MV-4-11 (cell line): ENCODE results near the gene MAG.
"Not testable (repeated sequence)": the region's sequence is repeated elsewhere in the genome, so short reads cannot be mapped to it uniquely, and the experiment has no call there.

Source experiments
- DNase-seq: peaks from one replicate; lab custom pipeline; 2025; lab: John Stamatoyannopoulos, UW

Gene MAG

DNA sequence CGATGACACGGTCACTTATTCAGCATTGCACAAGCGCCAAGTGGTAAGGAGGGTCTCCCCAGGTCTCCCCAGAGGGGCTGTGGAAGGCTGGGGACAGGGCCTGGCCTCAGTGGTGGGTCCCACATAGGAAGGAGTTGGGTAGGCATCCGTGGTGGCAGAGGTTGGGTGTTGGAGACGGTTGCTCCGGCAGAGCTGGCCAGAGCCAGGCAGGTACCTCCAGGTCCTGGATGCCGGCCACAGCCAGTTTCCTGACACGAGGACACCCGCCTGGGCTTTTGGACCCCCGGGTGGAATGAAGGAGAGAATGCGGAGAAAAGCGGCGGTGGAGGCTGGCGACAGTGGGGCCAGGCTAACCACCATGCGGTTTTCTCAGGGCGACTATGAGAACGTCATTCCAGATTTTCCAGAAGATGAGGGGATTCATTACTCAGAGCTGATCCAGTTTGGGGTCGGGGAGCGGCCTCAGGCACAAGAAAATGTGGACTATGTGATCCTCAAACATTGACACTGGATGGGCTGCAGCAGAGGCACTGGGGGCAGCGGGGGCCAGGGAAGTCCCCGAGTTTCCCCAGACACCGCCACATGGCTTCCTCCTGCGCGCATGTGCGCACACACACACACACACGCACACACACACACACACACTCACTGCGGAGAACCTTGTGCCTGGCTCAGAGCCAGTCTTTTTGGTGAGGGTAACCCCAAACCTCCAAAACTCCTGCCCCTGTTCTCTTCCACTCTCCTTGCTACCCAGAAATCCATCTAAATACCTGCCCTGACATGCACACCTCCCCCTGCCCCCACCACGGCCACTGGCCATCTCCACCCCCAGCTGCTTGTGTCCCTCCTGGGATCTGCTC, 54.5 kb downstream of the MAG start:
- peak; percentile 15 for DNase-seq

DNA sequence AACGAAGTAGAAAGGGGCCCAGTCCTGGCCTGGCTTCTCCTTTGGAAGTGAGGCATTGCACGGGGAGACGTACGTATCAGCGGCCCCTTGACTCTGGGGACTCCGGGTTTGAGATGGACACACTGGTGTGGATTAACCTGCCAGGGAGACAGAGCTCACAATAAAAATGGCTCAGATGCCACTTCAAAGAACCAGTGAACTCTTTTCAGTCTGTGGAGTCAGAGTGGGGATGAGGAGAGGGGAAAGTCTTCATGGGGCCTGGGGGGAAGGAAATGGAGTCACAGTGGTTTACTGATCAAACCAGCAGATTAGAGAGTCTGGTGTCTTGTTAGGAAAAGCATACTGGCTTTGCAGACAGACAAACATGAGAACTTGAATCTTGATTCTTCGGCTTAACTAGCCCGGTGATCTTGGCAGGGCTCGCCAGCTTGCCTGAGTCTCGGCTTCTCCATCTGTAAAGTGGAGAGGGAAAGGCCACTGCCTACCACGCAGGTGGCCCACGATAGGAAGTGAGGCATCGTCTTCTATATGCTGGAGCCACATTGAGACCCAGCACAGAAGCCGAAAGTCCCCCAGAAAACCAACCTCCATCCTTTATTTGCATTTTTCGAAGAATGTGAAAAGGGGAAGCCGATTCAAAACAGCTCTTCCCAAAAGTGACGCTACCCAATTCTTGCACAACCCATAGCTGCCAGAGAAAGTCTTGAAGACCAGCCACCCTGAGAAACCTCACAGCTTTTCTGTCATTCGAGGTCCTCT, 55.4 kb downstream of the MAG start, which contains the start of gene FFAR1:
Gene FFAR1, plus strand, starts transcription at position 732 of the 759 bp plus-strand sequence. CDS start 3,650 bp downstream, outside the sequence.
- DNase-seq, result peak; percentile 94

DNA sequence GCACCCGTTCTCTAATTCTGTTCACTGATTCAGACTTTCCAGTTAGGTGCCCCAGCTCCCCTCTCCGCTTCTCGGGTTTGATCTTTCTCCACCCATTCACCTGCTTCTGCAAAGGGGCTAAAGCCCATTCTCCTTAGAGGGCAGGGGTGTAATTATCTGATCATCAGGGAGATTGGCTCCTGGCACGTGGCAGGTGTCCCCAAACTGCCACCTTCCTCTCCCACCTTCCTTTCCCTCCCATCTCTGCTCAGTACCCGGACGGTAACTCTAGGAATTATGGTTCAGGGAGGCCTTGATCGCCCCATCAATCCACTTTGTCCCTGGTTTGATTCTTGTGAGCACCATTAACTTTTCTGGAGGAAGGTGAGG, 56.0 kb downstream of the MAG start:
- DNase-seq, result no peak

DNA sequence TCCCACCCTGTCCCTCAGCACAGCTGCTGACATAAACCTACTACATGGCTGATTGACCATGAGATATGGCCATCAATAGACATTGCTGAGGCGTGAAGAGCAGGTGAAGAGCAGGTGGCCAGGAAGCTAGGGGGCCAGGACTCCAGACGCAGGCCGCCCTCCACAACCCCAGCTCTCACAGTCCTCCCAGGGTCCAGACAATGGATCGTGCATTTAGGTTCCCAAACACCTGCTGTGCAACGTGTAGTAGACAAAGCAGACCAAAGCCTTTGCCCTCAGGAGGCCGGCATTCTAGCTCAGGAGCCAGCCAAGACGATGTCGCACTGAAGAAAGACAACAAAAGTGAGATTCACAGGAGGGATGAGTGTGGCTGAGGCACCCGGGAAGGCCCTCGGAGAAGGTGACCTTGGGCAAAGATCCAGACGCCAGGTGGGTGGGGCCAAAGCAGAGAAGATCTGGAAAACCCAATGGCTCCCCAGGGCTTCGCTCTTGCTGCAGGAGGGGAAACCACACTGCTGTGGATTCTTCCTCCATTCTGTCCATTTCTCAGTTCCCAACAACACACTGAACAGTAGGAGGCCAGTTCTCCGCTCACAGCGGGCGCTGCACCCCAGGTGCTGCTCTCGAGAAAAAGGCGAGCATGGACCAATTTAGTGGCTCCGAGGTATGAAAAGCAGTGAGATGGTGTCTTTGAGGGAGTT, 57.1 kb downstream of the MAG start:
- no peak for DNase-seq

DNA sequence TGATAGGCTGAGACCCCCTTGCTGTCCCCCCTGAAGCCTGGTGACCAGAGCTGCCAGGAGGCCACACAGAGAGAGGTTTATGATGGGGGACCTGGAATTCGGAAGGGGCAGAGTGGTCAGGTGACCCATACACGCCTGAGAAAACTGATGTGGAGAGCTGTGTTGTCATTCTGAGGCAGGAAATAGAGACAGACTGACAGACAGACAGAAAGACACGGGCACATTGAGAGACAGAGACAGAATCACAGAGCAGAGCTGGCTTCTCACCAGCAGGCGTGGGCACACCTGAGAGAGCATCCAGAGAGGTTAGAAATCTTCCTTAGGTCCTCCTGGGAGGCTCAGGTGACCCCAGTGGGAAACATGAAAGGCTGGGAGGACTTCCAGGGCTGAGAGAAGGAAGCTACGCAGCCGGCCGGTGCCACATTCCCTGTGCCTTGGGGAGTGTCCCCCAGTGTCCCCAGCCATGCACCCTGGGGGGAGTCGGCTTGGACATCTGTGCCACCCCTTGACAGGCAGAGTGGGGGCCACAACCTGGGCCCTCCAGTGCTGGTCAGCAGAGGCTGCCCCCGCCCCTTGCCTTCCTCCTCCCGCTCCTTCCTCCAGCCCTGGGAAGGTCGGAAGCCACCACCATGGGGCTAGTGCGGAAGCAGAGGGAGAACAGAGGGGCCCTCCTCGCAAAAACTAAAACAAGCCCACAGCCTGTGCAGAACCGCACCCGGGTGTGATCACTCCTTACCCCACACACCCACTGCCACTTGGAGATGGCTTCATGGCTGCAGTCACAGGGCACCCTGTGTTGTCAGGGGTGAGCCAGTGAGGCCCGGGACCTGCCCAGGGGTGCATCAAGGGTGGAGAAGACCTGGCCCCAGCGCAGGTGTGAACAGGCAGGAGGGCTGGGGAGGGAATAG, 57.9 kb downstream of the MAG start:
- DNase-seq, result no peak

DNA sequence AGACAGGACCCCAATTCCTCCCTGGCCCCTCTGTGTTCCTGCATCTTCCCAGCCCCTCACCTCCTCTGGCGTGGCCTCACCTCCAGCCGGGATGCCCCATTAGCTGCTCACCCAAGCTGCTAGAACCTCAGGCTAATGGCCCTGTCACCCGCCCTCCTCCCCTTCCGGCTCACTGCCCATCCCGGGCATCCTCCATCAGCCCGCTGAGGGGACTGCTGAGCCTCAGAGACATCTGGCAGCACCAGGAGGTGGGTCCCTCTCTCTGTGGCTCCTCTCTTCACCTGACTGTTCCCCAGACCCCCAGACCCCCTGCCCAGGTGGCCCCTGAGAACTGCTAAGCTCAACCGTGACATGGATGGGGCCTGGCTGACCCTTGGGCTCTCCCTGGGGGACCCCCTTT, 58.6 kb downstream of the MAG start:
- DNase-seq, result no peak

DNA sequence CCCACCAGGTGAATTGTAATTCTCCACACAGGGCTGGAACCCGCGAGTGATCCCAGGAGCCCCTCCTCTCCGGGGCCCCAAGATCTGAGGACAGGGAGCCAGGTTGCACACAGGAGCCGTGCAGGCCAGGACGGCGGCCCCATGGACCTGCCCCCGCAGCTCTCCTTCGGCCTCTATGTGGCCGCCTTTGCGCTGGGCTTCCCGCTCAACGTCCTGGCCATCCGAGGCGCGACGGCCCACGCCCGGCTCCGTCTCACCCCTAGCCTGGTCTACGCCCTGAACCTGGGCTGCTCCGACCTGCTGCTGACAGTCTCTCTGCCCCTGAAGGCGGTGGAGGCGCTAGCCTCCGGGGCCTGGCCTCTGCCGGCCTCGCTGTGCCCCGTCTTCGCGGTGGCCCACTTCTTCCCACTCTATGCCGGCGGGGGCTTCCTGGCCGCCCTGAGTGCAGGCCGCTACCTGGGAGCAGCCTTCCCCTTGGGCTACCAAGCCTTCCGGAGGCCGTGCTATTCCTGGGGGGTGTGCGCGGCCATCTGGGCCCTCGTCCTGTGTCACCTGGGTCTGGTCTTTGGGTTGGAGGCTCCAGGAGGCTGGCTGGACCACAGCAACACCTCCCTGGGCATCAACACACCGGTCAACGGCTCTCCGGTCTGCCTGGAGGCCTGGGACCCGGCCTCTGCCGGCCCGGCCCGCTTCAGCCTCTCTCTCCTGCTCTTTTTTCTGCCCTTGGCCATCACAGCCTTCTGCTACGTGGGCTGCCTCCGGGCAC, 59.6 kb downstream of the MAG start:
- DNase-seq, result no peak

DNA sequence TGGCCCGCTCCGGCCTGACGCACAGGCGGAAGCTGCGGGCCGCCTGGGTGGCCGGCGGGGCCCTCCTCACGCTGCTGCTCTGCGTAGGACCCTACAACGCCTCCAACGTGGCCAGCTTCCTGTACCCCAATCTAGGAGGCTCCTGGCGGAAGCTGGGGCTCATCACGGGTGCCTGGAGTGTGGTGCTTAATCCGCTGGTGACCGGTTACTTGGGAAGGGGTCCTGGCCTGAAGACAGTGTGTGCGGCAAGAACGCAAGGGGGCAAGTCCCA, 60.2 kb downstream of the MAG start:
- no peak for DNase-seq

DNA sequence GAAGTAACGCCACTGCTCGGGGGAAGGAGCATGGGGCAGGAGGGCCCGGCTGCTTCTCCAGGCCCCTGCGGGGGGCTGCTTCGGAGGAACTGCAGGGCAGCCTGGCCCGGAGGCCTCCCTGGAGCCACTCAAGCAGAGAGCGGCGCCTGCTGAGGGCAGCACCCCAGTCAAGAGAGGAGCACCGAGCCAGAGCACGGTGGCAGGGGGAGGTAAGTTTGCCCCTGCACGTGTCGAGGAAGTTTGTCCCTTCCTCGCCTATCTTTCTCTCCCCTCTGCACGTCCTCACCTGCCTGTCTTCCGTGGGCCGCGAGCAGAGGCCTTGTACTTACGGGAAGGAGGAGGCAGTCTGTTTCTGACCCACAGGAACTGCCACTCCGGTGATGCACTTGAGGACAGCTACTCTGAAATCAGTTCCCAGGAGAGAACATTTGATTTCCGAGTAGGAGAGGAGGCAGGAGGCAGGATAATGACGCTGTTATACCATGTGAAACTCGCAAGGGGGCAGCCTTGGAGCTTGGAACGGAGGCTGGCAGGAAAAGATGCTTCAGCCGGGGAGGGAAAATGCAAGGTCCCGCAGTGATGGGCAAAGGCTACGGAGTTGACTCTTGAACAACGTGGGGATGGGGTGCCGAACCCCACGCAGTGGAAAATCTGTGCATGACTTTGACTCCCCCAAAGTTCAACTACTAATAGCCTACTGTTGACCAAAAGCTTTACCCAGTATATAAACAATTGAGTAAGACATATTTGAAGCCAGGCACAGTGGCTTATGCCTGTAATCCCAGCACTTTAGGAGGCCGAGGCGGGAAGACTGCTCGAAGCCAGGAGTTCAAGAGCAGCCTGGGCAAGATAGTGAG, 60.7 kb downstream of the MAG start:
- peak; percentile 67 for DNase-seq

DNA sequence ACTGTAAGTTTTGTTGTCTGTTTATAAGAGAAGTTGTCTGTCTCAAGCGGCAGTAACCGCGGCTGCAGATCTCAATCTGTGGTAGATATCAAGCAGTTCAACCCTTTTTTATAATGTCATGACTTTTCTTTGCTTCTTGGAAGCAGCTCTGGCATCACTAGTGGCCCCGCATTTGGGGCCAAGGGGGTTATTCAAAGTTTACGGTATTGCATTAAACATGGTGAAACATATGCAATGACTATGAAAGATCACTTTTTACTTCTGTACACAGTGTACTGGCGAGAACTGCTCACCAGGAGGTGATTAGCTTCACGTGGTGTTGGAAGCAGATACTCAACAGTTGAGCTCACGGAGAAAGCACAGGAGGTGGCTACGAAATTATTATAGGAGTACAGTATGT, 61.7 kb downstream of the MAG start:
- peak; percentile 30 for DNase-seq

DNA sequence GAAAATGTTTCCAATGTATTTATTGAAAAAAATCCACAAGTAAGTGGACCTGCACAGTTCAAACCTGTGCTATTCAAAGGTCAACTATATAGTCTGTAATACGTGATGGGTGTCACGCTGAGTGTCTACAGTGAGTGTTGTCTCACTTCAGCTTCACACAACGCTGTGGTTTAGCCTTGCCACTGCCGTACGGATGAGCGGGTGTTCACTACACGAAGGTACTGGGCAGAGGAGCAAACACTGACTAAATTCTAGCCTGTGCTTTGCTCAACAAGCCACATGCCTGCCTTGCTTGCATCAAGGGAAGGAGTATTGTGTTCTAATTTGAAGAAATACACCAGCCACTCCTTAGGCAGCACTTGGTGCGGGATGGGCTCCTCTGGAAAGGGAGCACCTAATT, 62.9 kb downstream of the MAG start:
- no peak for DNase-seq

DNA sequence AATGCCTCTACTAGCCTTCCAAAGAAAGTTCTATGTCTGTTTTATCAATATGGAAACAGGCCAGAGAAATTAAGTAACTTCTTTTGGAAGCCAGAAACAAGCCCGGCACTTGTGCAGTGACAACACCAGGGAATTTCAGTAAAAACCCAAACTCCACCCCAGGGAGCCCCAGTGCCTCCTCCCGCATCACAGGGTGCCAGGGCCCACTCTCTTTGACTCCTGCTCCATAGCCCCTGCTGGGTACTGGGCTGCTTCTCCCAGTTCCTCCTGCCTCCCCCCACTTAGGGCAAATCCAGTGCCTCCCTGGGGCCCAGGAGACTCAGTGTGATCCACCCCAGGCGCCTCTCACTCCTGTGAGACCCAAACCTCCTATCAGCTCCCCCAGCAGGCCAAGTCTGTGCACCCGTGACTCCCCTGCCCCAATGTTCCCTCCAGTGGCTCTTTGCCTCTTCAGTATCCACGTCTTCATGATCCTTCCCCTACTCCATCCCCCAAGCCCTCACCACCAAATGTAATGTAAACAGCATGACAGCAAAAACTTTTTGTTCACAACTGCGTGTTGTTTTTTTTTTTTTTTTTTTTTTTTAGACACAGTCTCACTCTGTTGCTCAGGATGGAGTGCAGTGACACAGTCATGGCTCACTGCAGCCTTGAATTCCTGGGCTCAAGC, 64.0 kb downstream of the MAG start:
- DNase-seq, result no peak

DNA sequence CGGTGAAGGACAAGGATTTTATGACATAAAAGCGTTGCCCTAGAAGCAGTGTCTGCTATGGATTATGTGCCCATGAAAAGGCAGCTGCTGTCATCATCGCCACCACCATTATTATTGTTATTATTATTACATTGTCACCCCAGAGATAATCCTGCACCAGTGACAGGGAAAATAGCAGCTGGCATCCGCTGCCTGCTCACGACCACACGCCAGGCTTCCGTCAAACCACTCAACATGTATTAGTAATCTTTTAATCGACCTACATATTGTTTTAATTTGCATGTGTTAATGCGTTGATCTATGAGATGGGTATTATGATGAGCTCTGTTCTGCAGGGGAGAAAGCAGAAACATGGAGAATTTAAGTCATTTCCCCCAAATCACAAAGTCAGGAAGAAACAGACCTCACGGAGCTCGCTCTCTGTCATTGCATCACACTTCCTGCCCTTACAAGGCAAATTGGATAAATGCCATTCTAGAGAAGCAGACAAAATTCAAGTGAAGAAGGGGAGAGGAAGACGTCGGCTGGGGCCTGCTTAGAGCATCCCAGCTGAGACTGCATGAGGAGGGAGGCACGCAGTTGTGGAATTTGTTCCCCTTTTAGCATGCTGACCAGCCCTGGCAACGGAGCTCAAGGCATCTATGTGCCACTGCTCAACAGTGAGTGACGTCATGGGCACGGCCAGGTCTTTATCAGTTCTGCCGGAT, 66.1 kb downstream of the MAG start, which contains the start of gene FFAR3:
Gene FFAR3, plus strand, starts transcription at position 594 of the 707 bp plus-strand sequence. CDS start 431 bp downstream, outside the sequence.
- peak; percentile 92 for DNase-seq

DNA sequence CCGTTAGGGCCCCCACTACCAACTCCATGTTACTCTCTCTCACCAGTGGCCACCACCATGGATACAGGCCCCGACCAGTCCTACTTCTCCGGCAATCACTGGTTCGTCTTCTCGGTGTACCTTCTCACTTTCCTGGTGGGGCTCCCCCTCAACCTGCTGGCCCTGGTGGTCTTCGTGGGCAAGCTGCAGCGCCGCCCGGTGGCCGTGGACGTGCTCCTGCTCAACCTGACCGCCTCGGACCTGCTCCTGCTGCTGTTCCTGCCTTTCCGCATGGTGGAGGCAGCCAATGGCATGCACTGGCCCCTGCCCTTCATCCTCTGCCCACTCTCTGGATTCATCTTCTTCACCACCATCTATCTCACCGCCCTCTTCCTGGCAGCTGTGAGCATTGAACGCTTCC, 66.9 kb downstream of the MAG start:
- DNase-seq, result not testable (repeated sequence)

DNA sequence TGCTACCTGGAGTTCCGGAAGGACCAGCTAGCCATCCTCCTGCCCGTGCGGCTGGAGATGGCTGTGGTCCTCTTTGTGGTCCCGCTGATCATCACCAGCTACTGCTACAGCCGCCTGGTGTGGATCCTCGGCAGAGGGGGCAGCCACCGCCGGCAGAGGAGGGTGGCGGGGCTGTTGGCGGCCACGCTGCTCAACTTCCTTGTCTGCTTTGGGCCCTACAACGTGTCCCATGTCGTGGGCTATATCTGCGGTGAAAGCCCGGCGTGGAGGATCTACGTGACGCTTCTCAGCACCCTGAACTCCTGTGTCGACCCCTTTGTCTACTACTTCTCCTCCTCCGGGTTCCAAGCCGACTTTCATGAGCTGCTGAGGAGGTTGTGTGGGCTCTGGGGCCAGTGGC, 67.4 kb downstream of the MAG start:
- not testable (repeated sequence) for DNase-seq

DNA sequence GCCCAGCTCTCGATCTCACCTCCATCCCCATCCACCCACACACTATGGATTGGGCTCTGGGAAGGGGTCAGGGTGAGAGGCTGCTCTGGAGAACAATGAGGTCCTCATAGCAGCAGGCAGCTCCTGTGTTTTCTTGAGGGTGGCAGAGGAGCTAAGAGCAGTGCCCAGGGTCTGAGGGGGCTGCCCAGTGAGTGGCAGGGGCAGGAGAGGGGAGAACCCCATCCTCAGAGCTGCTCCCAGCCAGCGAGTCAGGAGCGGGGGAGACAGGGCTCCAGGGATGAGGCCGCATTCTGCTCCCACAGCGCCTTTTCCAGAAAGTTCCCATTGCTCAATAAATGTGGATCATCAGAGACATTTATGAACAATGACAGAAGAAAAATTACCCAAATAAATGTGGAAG, 68.1 kb downstream of the MAG start:
- not testable (repeated sequence) for DNase-seq

DNA sequence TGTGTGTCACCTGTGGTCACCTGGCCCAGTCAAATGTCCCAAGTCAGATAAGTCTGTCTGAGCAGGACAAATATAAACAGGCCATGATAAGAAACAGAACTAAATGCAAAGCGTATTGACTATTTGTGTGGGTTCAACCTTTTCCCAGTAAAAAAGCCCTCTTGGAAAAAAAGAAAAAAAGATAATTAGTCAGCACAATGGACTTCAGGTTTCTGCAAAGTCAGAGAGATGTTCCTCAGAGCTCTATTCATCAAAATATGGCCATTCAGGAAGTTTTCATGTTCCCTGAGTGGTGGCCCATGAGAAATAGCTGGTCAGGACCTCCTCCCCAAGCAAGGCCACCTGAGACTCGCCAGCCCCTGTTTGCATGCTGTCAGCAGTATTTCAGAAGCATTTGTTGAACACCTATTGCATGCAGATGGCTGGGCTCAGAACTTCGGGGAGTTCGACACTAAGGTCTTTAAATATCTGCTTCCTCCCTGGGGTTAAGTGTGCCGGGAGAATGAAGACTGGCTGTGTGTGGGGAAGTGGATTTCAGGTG, 69.0 kb downstream of the MAG start:
- no peak for DNase-seq

DNA sequence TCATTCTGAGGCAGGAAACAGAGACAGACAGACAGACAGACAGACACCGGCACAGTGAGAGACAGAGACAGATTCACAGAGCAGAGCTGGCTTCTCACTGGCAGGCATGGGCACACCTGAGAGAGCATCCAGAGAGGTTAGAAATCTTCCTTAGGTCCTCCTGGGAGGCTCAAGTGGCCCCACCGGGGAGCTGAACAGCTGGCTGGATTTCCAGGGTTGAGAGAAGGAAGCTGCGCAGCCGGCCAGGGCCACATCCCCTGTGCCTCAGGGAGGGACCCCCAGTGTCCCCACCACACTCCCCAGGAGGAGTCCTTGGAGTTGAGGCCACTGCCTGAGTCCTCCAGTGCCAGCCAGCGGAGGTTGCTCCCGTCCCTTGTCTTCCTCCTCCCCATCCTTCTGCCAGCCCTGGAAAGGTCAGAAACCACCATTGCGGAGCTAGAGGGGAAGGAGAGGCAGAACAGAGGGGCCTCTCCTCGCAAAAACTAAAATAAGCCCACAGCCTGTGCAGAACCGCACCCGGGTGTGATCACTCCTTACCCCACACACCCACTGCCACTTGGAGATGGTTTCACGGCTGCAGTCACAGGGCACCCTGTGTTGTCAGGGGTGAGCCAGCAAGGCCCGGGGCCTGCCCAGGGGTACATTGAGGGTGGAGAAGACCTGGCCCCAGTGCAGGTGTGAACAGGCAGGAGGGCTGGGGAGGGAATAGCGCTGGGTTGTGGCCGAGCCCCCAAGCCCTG, 70.5 kb downstream of the MAG start:
- no peak for DNase-seq
